DLD1 (cell line): ENCODE data around the gene CCDC184.

Source experiments
- in situ Hi-C: cut with HindIII; loops from 2 replicates; pipeline ENCODE4 v1.10.0; 2017; ENCODE audit warnings: low sequenced_read_pairs

Gene CCDC184

DNA sequence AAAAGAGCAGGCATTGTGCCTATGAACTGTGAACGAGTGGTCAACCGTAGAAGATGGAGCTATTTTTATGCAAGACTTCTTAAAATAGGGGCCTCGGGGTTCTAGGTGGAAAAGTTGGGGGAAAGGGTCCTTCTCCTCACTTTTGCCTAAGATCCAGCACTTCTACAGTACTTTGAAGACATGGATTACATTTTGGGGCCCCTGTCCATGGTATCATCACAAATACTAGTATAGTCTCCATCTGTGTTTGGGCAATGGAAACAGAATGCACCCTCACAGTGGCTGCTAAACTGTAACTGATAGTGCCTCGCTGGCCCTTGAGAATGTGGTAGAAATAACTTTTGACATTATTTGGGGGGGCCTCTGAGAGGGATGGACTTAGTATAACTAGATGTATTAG lies 5.5 kb upstream of the CCDC184 start:
- in situ Hi-C loops, result no loop called here

DNA sequence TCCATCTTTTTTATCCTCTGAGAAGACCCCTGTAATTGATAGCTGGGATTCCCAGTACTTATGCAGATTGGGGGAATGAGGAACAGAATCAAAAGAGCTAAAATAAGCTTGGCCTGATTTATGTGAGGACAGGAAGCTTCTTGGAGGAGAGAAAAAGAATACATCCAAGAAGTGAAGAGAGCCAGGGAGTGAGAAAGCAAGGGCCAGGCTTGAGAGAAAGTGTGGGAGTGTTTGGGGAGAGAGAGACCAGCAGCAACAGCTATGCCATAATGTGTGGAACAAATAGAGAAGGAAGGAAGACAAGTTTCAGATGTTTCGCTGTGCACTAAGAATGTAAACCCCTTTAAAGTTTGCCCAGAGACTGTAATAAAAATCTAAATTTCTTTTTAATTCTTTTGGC lies 4.0 kb upstream of the CCDC184 start:
- in situ Hi-C loops, result no loop called here

DNA sequence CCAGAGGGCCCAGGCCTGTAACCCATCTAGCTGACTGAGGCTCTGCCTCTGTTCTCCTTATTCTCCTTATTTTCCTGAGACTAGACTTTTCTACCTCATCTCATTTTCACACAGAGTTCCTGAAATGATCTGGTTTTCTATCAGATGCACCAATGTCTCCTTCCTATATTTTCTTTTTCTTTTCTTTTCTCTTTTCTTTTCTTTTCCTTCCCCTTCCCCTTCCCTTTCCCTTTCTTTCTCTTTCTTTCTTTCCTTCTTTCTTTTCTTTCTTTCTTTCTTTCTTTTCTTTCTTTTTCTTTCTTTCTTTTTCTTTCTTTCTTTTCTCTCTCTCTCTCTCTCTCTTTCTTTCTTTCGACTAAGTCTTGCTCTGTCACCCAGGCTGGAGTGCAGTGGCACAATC lies 3.0 kb upstream of the CCDC184 start:
- in situ Hi-C loops, result no loop called here

DNA sequence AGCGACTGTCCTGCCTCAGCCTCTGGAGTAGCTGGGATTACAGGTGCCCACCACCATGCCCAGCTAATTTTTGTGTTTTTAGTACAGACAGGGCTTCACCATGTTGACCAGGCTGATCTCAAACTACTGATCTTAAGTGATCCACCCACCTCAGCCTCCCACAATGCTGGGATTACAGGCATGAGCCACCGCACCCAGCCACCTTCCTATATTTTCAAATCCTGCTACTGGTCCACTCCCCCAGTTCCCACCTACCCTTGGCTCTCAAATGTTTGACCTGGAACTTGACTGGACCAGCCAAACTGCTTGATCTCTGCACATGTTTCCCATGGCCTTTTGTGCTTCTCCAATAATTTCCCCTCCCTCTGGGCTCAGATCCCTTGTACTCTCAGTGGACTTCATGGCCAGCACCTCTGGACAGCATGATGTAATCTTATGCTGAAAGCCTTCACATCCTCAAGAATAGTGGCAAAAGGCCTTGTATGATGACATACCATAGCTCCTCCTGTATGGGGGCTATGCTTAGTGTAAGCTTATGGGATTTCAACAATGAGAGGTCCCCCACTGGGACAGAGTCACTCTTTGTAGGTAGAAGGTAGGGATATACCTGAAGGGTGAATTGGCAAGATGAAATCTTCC lies 2.5 kb upstream of the CCDC184 start:
- in situ Hi-C loops, result no loop called here

DNA sequence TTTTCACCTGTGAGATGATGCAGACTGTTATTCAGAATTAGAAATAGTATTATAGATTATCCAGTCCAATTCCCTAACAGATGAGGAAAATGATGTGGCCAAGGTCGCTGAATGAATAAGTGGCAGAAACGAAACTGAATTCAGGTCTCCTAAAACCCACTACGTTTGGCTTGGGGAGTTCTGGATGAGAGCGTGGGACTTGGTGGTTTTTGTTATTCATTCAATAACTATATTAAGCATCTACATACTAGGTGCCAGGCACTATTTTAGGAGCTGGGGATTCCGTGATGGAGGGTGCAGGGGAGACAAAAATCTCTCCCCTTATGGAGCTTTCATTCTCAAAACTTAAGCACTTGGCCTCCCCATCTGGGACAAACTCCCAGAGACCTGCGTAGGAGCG lies 813 bp upstream of the CCDC184 start:
- in situ Hi-C loops, result no loop called here

DNA sequence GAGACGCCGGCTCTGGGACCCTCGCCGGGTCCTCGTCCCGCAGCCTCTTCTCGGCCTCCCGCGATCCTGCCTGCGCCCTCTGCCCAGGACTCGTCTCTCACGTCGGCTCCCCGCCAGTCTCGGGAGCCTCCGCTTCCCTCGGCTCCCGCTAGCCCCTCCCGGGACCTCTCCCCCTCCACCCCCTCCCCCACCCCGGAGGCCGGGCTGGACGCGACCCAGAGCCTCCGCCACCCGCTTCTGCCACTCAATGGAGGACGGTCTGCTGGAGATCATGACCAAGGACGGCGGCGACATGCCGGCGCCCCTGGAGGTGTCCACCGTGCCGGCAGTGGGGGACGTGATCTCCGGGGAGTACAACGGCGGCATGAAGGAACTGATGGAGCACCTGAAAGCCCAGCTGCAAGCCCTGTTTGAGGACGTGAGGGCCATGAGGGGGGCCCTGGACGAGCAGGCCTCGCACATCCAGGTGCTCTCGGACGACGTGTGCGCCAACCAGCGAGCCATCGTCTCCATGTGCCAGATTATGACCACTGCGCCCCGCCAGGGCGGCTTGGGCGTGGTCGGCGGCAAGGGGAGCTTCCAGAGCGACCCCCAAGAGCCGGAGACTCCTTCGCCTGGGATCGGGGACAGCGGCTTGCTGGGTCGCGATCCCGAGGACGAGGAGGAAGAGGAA lies 568 bp downstream of the CCDC184 start:
- in situ Hi-C loops, result no loop called here

DNA sequence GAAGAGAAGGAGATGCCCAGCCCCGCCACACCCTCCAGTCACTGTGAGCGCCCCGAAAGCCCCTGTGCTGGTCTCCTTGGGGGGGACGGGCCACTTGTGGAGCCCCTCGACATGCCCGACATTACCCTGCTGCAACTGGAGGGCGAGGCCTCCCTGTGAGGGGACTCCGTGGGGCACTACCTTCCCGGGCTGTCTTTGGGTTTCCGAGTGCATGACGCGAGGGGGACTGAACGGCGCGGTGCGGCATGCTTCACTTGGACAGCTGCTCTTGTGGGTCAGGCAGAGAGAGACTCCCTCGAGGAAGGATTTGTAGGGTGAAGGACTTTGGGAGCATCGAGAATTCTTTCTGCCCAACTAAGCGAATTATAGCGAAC lies 1.1 kb downstream of the CCDC184 start:
- in situ Hi-C loops, result no loop called here

- in situ Hi-C loops, result no loop called here
Measured at GRCh38 chr12:48185181-48185919, 1.9 kb downstream of the CCDC184 start.

- in situ Hi-C loops, result no loop called here
Measured at GRCh38 chr12:48187916-48188695, 4.7 kb downstream of the CCDC184 start.

DNA sequence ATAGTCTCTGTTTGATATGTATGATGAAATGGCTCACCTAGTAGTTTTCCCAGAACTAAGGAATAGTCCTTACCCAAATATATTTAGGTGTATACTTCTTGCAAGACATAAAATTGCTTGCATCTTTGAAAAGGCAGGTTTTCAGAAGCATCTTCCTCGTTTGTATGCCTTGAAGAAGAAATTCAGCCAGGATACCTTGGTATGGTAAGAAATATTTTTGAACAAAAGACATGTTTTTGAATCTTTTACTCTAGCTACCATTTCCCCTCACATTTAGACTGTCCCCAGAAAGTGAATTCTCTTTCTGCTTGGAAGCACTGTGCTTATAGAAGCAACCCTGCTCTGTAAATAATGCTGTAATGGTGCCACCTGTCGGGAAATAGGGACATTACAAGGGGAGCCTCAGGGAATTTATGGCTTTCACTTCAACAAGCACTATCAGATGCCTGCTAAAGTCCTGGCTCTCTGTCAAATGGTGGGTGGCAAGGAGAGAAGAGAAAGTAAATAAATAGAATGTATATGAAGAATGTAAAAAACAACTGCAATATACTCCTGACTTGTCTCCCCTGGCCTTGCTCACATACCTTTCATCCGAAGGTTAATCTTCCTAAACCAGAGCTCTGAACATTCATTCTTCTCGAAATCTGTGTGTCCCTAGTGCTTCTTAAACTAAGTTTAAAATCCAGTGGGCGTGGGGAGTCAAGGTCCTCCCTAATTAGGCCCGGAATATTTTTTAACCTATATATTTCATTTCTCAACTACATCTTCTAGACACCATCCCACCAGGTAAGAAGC lies 6.1 kb downstream of the CCDC184 start:
- in situ Hi-C loops, result no loop called here

DNA sequence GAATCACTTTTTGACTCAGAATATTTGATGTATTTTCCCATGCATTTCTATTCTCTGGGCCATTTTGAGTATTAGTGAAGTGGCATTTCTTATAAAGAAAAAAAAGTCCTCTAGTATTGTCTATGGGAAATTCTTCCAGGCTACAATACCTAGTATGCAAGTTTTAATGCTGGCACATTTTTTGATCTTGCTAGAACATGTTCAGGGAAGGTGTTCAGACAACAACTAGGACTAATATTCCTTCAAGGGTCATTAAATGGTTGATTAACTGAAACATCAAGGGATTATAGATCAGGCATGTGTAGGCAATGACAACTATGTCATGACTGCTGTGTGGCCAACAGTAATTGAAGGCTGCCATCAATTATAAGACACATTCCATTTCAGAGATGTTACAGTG lies 7.7 kb downstream of the CCDC184 start:
- in situ Hi-C loops, result no loop called here

GRCh38 chr12:48192861-48193260 lies 9.4 kb downstream of the CCDC184 start:
- in situ Hi-C loops, result no loop called here

DNA sequence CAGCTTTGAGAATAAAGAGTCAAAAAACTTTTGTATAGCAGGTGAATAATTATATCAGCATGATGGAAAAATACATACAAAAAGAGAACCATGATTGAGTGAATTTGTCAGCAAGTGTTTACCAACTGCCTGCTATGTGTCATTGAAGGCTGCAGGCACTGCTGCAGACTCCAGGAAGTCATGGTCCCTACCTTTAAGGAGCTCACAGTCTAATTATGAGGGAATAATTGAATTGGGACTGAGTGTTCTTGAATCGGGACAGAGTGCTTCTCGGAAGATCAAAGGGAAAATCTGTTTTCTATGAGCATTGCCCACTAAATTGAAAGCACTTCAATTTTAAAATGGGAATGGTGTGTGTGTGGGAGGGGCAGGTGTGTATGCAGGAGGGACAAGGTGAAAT lies 10.2 kb downstream of the CCDC184 start:
- in situ Hi-C loops, result no loop called here

DNA sequence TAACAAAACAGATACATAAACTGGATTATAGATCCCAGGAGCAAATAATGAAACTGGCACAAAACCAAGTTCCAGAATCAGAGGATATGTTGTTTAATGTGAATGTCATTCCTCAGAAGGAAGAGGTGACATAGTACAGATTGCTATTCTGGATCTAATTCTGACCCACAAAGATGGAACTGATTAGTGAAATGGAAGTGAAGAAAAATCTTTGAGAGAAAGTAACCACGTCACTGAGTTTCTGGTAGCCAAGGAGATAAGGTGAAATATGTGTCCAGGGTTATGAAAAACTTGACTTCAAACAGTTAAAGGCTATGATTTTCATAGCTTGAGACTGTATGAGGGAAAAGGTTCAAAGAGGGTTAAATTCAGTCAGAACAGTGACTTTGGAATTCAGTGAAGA lies 11.4 kb downstream of the CCDC184 start:
- in situ Hi-C loops, result no loop called here

- in situ Hi-C loops, result no loop called here
Measured at GRCh38 chr12:48197549-48197970, 14.1 kb downstream of the CCDC184 start.

- in situ Hi-C loops, result no loop called here
Measured at GRCh38 chr12:48197971-48198671, 14.7 kb downstream of the CCDC184 start.

GRCh38 chr12:48198672-48198971 lies 15.2 kb downstream of the CCDC184 start:
- in situ Hi-C loops, result no loop called here

DNA sequence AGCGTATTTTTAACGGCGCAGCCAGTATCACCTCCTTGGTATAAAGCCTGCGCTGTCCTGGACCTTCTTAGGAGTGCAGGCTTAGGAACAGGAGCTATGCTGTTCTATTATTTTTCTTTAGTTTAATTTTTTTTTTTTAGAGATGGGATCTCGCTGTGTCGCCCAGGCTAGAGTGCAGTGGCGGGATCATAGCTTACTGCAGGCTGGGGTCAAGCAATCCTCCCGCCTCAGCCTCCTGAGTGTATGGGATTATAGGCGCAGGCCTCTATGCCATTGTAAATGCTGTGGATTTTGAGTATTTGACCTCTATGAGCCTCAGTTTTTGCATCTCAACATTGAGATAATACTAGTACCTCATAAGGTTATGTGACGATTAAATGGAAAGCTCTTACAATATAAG lies 15.5 kb downstream of the CCDC184 start:
- in situ Hi-C loops, result no loop called here

GRCh38 chr12:48199774-48200221 lies 16.4 kb downstream of the CCDC184 start:
- in situ Hi-C loops, result no loop called here

DNA sequence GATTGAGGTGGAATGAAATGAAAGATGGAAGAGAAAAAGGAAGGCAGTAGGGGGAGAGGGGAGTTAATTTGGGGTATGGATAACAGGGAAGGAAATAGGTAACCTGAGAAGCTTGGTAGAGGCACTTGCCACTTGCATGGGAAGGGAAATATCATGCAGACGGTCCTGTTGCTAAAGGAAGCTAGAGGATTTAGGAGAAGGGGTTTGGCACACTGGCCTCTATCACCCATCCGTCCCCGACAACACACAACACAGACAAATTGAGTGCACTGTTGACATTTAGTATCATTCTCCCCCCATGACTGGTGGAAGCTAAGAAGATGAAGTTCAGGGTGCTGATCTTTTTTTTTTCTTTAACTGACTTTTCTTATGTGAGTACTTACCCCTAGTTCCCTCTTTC lies 17.6 kb downstream of the CCDC184 start:
- in situ Hi-C loops, result no loop called here
